OCI-LY7 (cell line): Measurements from ENCODE around the gene C9orf78. TPM values are rescaled to one million over a fixed set of nuclear protein-coding genes. Genes with fewer than 3 reads are reported as not detected.

Experiments
- BruUV-seq: library from RNA; stranded (reverse); fragments of 400-500 nt; replicated peaks from 2 replicates; lab custom pipeline; 2021; lab: Mats Ljungman, UMichigan
- CTCF ChIA-PET: fragments of 300-600 bp; sonication (Branson Sonifier 250); formaldehyde crosslinking; loops from one replicate; lab custom pipeline; 2022; ENCODE audit warnings: antibody characterized with exemption; ENCODE audit not compliant: unreplicated experiment; lab: Charles Lee
- POLR2A ChIA-PET: fragments of 300-600 bp; sonication (Branson Sonifier 250); formaldehyde crosslinking; loops from one replicate; lab custom pipeline; 2022; ENCODE audit warnings: antibody characterized with exemption; lab: Charles Lee
- DNase-seq: peaks from one replicate; pipeline ENCODE4 v3.0.0-alpha.2; 2015; ENCODE audit warnings: low spot score
- H2AFZ ChIP-seq: fragments of 200-600 bp; sonication (generic), shearing (Covaris generic); 2 replicates; pipeline ENCODE4 v1.6.1; 2014; ENCODE audit warnings: mild to moderate bottlenecking, antibody characterized with exemption, low read length, moderate library complexity
- H3K27ac ChIP-seq: fragments of 200-600 bp; sonication (generic); 2 replicates; pipeline ENCODE4 v1.5.1; 2014; ENCODE audit warnings: mixed run types, low read depth, mild to moderate bottlenecking, moderate library complexity, low read length, inconsistent platforms; ENCODE audit not compliant: poor library complexity, severe bottlenecking
- H3K36me3 ChIP-seq: fragments of 200-600 bp; sonication (generic); 2 replicates; pipeline ENCODE4 v1.6.1; 2014; ENCODE audit warnings: mild to moderate bottlenecking, antibody characterized with exemption, low read length, moderate library complexity, mixed read lengths; ENCODE audit not compliant: insufficient read depth
- H3K4me1 ChIP-seq: fragments of 200-600 bp; sonication (generic); 2 replicates; pipeline ENCODE4 v1.5.1; 2014; ENCODE audit warnings: mild to moderate bottlenecking, low read length; ENCODE audit not compliant: insufficient read depth, poor library complexity, severe bottlenecking
- H3K4me2 ChIP-seq: fragments of 200-600 bp; sonication (generic); 2 replicates; pipeline ENCODE4 v1.6.1; 2014; ENCODE audit warnings: mild to moderate bottlenecking, low read length
- H3K4me3 ChIP-seq: fragments of 200-600 bp; sonication (generic); 2 replicates; pipeline ENCODE4 v1.5.1; 2014; ENCODE audit warnings: mild to moderate bottlenecking, low read depth, low read length; ENCODE audit not compliant: poor library complexity, severe bottlenecking
- H3K79me2 ChIP-seq: fragments of 200-600 bp; sonication (generic); 2 replicates; pipeline ENCODE4 v1.6.1; 2016; ENCODE audit warnings: low read depth, mild to moderate bottlenecking, low read length, moderate library complexity, mixed read lengths; ENCODE audit not compliant: insufficient read depth
- H3K9me2 ChIP-seq: fragments of 200-600 bp; sonication (generic); 2 replicates; pipeline ENCODE4 v1.6.1; 2016; ENCODE audit warnings: mild to moderate bottlenecking, low read length, mixed read lengths; ENCODE audit not compliant: insufficient read depth
- H3K9me3 ChIP-seq: fragments of 200-600 bp; sonication (generic); 2 replicates; pipeline ENCODE4 v1.6.1; 2014; ENCODE audit warnings: mild to moderate bottlenecking, mixed run types, low read length, mixed read lengths
- H4K20me1 ChIP-seq: fragments of 200-600 bp; sonication (generic); 2 replicates; pipeline ENCODE4 v1.6.1; 2014; ENCODE audit warnings: mild to moderate bottlenecking, antibody characterized with exemption, low read length, moderate library complexity, mixed read lengths; ENCODE audit not compliant: insufficient read depth
- CTCF ChIP-seq: fragments of 200-600 bp; sonication (generic); conservative IDR thresholded peaks from 2 replicates; pipeline ENCODE4 v1.5.1; 2014; ENCODE audit warnings: mild to moderate bottlenecking, antibody characterized with exemption, low read length, moderate library complexity, mixed read lengths
- EZH2phosphoT487 ChIP-seq: fragments of 200-600 bp; sonication (generic); IDR thresholded peaks from 2 replicates; pipeline ENCODE4 v1.6.1; 2018; ENCODE audit warnings: low read depth, borderline replicate concordance, mild to moderate bottlenecking, mixed run types, antibody characterized with exemption, low read length, moderate library complexity, mixed read lengths
- intact Hi-C: fragments of 100-400 bp; cut with micrococcal nuclease; formaldehyde crosslinking; loops from one replicate; pipeline ENCODE4 v1.10.0; 2022; ENCODE audit not compliant: unreplicated experiment
- total RNA-seq, 2 experiments: library from RNA; depleted of rRNA in 1 of 2; stranded (reverse); fragments of >200 nt in 1 of 2; shearing (Covaris generic) in 1 of 2; gene quantifications; 2 replicates each; pipeline ENCODE4 v1.2.3, GENCODE V29; 2014 to 2022

The C9orf78 gene
- total RNA-seq, 2 experiments from 2014 or later, result 49.4 to 60.6 TPM

GRCh38 chr9:129838707-129839259, 3.7 kb upstream of the C9orf78 start:
- POLR2A ChIA-PET, result no interaction called here
- BruUV-seq, result no TSS peak
- intact Hi-C loops, result no loop called here
- no peak overlapping the region for H3K4me3 ChIP-seq
- DNase-seq, result no peak
- H3K4me1 ChIP-seq, result peaks cover 43% of the 10 kb centered on the region
- H3K4me2 ChIP-seq, result peak overlapping the region; percentile 58
- TF ChIP-seq CTCF (no peak), EZH2phosphoT487 (no peak)
- peaks cover 5% of the 10 kb centered on the region; the same call in 1 of the 2 replicates for H4K20me1 ChIP-seq
- CTCF ChIA-PET, result no interaction called here
- no peaks in the 10 kb centered on the region for H3K9me3 ChIP-seq
- H2AFZ ChIP-seq, result no peak overlapping the region
- H3K36me3 ChIP-seq, result no peaks in the 10 kb centered on the region
- peaks cover 22% of the 10 kb centered on the region for H3K79me2 ChIP-seq
- no peaks in the 10 kb centered on the region for H3K9me2 ChIP-seq
- peak overlapping the region; percentile 62 for H3K27ac ChIP-seq

GRCh38 chr9:129836311-129837007, 1.4 kb upstream of the C9orf78 start:
- intact Hi-C loops, result no loop called here
- POLR2A ChIA-PET, result no interaction called here
- BruUV-seq, result no TSS peak
- Histone ChIP-seq H2AFZ (peak overlapping the region; percentile 22; the same call in 1 of the 2 replicates), H3K9me2 (no peaks in the 10 kb centered on the region), H3K4me2 (peak overlapping the region; percentile 96), H3K27ac (peak overlapping the region; percentile 49), H3K36me3 (peaks cover 17% of the 10 kb centered on the region), H3K9me3 (no peaks in the 10 kb centered on the region), H4K20me1 (peaks cover 7% of the 10 kb centered on the region; the same call in 1 of the 2 replicates), H3K4me3 (peak overlapping the region; percentile 93), H3K79me2 (peaks cover 30% of the 10 kb centered on the region), H3K4me1 (peaks cover 48% of the 10 kb centered on the region)
- CTCF ChIA-PET, result no interaction called here
- TF ChIP-seq CTCF (no peak), EZH2phosphoT487 (no peak)
- DNase-seq, result peak; percentile 75
